MM.1S (cell line): Measurements from ENCODE around the gene OR6A2.

Experiments
- DNase-seq: peaks from one replicate; pipeline ENCODE4 v3.0.0-alpha.2; 2015
- H2AFZ ChIP-seq: fragments of 300-600 bp; sonication (generic); 2 replicates; pipeline ENCODE4 v1.6.0; 2016; ENCODE audit warnings: antibody characterized with exemption, low read length
- H3F3A ChIP-seq: fragments of 300-600 bp; sonication (generic); 2 replicates; pipeline ENCODE4 v1.6.1; 2016; ENCODE audit warnings: mild to moderate bottlenecking, antibody characterized with exemption, low read length, moderate library complexity, mixed read lengths; ENCODE audit not compliant: insufficient read depth
- H3K27ac ChIP-seq: fragments of 300-600 bp; sonication (generic); 2 replicates; pipeline ENCODE4 v1.5.1; 2016; ENCODE audit warnings: mild to moderate bottlenecking, low read length
- H3K27me3 ChIP-seq: fragments of 300-600 bp; sonication (generic); replicated peaks from 2 replicates; pipeline ENCODE4 v1.6.0; 2016; ENCODE audit warnings: low read length; ENCODE audit not compliant: insufficient read depth
- H3K36me3 ChIP-seq: fragments of 300-600 bp; sonication (generic); replicated peaks from 2 replicates; pipeline ENCODE4 v1.6.1; 2016; ENCODE audit warnings: mild to moderate bottlenecking, low read length, mixed read lengths; ENCODE audit not compliant: insufficient read depth
- H3K4me1 ChIP-seq: fragments of 300-600 bp; sonication (generic); 2 replicates; pipeline ENCODE4 v1.6.1; 2016; ENCODE audit warnings: low read length, mixed read lengths
- H3K4me2 ChIP-seq: fragments of 300-600 bp; sonication (generic); 2 replicates; pipeline ENCODE4 v1.6.0; 2016; ENCODE audit warnings: low read depth, low read length
- H3K4me3 ChIP-seq: fragments of 300-600 bp; sonication (generic); 2 replicates; pipeline ENCODE4 v1.5.1; 2016; ENCODE audit warnings: low read length, mixed read lengths
- H3K79me2 ChIP-seq: fragments of 300-600 bp; sonication (generic); 2 replicates; pipeline ENCODE4 v1.6.1; 2016; ENCODE audit warnings: mixed run types, low read length, mixed read lengths
- H3K9ac ChIP-seq: fragments of 300-600 bp; sonication (generic); 2 replicates; pipeline ENCODE4 v1.6.1; 2016; ENCODE audit warnings: low read length, mixed read lengths
- H3K9me2 ChIP-seq: fragments of 300-600 bp; sonication (generic); replicated peaks from 2 replicates; pipeline ENCODE4 v1.6.1; 2016; ENCODE audit warnings: mild to moderate bottlenecking, low read length, mixed read lengths; ENCODE audit not compliant: insufficient read depth
- H3K9me3 ChIP-seq: fragments of 300-600 bp; sonication (generic); replicated peaks from 2 replicates; pipeline ENCODE4 v1.6.1; 2016; ENCODE audit warnings: mild to moderate bottlenecking, low read length, mixed read lengths; ENCODE audit not compliant: insufficient read depth
- H4K20me1 ChIP-seq: fragments of 300-600 bp; sonication (generic); 2 replicates; pipeline ENCODE4 v1.6.1; 2016; ENCODE audit warnings: mild to moderate bottlenecking, low read length, moderate library complexity, mixed read lengths; ENCODE audit not compliant: insufficient read depth
- CTCF ChIP-seq: fragments of 300-600 bp; sonication (generic); IDR thresholded peaks from 2 replicates; pipeline ENCODE4 v1.5.1; 2016; ENCODE audit warnings: antibody characterized with exemption, low read length, mixed read lengths
- EZH2 ChIP-seq: fragments of 300-600 bp; sonication (generic); optimal IDR thresholded peaks from 2 replicates; pipeline ENCODE3; 2017; ENCODE audit warnings: low read depth, mild to moderate bottlenecking, antibody characterized with exemption, low read length, mixed read lengths
- EZH2phosphoT487 ChIP-seq: fragments of 300-600 bp; sonication (generic); IDR thresholded peaks from 2 replicates; pipeline ENCODE4 v1.6.1; 2018; ENCODE audit warnings: antibody characterized with exemption, low read length

The OR6A2 gene

GRCh38 chr11:6799402-6799801, at the start of gene OR6A2:
TSS of gene OR6A2 (minus strand) at chr11:6799689. CDS start at chr11:6795708, 3,981 bp downstream.
- H3K4me2 ChIP-seq = no peak within 1 kb of the TSS
- no peaks in the 10 kb centered on the region for H3K4me1 ChIP-seq
- no peaks in the 10 kb centered on the region for H3F3A ChIP-seq
- no peak for DNase-seq
- H3K36me3 ChIP-seq = no peaks in the 10 kb centered on the region
- H3K9ac ChIP-seq = no peak within 1 kb of the TSS
- no peaks in the 10 kb centered on the region for H3K79me2 ChIP-seq
- H3K27me3 ChIP-seq = no peaks in the 10 kb centered on the region
- H3K9me2 ChIP-seq = no peaks in the 10 kb centered on the region
- no peak within 1 kb of the TSS for H3K4me3 ChIP-seq
- H3K27ac ChIP-seq = no peak within 1 kb of the TSS
- H3K9me3 ChIP-seq = no peaks in the 10 kb centered on the region
- no peaks in the 10 kb centered on the region for H4K20me1 ChIP-seq
- H2AFZ ChIP-seq = no peak within 1 kb of the TSS
- TF ChIP-seq EZH2phosphoT487 (no peak), EZH2 (no peak), CTCF (no peak)

- no peaks in the 10 kb centered on the region for H3K9me3 ChIP-seq
- no peak within 1 kb of the TSS for H3K27ac ChIP-seq
- H3K27me3 ChIP-seq = no peaks in the 10 kb centered on the region
- H3K4me2 ChIP-seq = no peak within 1 kb of the TSS
- no peak within 1 kb of the TSS for H3K4me3 ChIP-seq
- H3F3A ChIP-seq = no peaks in the 10 kb centered on the region
- H4K20me1 ChIP-seq = no peaks in the 10 kb centered on the region
- TF ChIP-seq EZH2phosphoT487 = no peak
- TF ChIP-seq EZH2 = no peak
- H3K4me1 ChIP-seq = no peaks in the 10 kb centered on the region
- no peak for DNase-seq
- no peak within 1 kb of the TSS for H3K9ac ChIP-seq
- H3K9me2 ChIP-seq = no peaks in the 10 kb centered on the region; the same call in 1 of the 2 replicates
- H3K79me2 ChIP-seq = no peaks in the 10 kb centered on the region
- H2AFZ ChIP-seq = no peak within 1 kb of the TSS
- no peaks in the 10 kb centered on the region for H3K36me3 ChIP-seq
Observed at GRCh38 chr11:6845383-6845782, 45.9 kb upstream of the OR6A2 start, which contains the start of gene OR10A5. TSS of gene OR10A5 (plus strand) at chr11:6845683. CDS start at chr11:6845683, 0 bp downstream.

DNA sequence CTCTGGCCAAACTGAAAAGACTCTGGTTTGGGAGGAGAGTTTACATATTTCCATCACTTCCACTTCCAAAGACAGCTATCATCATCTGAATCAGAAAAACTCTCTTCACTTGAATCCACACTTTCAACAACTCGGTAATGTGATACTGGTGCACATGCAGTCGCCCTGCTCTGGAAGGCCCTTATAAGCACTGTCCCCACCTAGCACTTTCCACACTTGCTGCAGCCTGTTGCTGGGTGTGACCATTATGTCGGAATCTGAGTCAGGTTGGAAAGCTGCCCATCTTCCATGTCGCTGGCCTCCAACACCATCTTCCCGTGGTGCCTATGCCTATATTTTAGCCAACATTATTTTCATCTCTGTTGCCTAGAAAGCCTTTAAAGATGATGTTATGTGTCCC, 44.9 kb upstream of the OR6A2 start:
- H3K9ac ChIP-seq = no peak overlapping the region
- H2AFZ ChIP-seq = no peak overlapping the region
- no peak for DNase-seq
- no peaks in the 10 kb centered on the region for H3F3A ChIP-seq
- H3K4me2 ChIP-seq = no peak overlapping the region
- H3K4me1 ChIP-seq = no peaks in the 10 kb centered on the region
- no peaks in the 10 kb centered on the region for H3K27me3 ChIP-seq
- H3K9me3 ChIP-seq = no peaks in the 10 kb centered on the region
- H3K4me3 ChIP-seq = no peak overlapping the region
- H3K9me2 ChIP-seq = no peaks in the 10 kb centered on the region; the same call in 1 of the 2 replicates
- TF ChIP-seq EZH2 (no peak), CTCF (no peak), EZH2phosphoT487 (no peak)
- no peak overlapping the region for H3K27ac ChIP-seq
- no peaks in the 10 kb centered on the region for H4K20me1 ChIP-seq
- no peaks in the 10 kb centered on the region for H3K36me3 ChIP-seq
- no peaks in the 10 kb centered on the region for H3K79me2 ChIP-seq

GRCh38 chr11:6843670-6844069, 44.2 kb upstream of the OR6A2 start:
- H3K4me2 ChIP-seq = no peak overlapping the region
- H3K9me3 ChIP-seq = no peaks in the 10 kb centered on the region
- no peaks in the 10 kb centered on the region for H3K79me2 ChIP-seq
- H3K36me3 ChIP-seq = no peaks in the 10 kb centered on the region
- H3K27me3 ChIP-seq = no peaks in the 10 kb centered on the region
- H3K27ac ChIP-seq = no peak overlapping the region
- no peak for DNase-seq
- no peaks in the 10 kb centered on the region for H3K4me1 ChIP-seq
- H3K9me2 ChIP-seq = no peaks in the 10 kb centered on the region; the same call in 1 of the 2 replicates
- TF ChIP-seq EZH2phosphoT487 (no peak), EZH2 (no peak), CTCF (no peak)
- H3K4me3 ChIP-seq = no peak overlapping the region
- no peaks in the 10 kb centered on the region for H3F3A ChIP-seq
- no peak overlapping the region for H3K9ac ChIP-seq
- H4K20me1 ChIP-seq = no peaks in the 10 kb centered on the region
- H2AFZ ChIP-seq = no peak overlapping the region
